ENCODE results near the gene DMTF1.
"Not testable (repeated sequence)": the region's sequence is repeated elsewhere in the genome, so short reads cannot be mapped to it uniquely, and the experiment has no call there.

DMTF1 gene, protein sequence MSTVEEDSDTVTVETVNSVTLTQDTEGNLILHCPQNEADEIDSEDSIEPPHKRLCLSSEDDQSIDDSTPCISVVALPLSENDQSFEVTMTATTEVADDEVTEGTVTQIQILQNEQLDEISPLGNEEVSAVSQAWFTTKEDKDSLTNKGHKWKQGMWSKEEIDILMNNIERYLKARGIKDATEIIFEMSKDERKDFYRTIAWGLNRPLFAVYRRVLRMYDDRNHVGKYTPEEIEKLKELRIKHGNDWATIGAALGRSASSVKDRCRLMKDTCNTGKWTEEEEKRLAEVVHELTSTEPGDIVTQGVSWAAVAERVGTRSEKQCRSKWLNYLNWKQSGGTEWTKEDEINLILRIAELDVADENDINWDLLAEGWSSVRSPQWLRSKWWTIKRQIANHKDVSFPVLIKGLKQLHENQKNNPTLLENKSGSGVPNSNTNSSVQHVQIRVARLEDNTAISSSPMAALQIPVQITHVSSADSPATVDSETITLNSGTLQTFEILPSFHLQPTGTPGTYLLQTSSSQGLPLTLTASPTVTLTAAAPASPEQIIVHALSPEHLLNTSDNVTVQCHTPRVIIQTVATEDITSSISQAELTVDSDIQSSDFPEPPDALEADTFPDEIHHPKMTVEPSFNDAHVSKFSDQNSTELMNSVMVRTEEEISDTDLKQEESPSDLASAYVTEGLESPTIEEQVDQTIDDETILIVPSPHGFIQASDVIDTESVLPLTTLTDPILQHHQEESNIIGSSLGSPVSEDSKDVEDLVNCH

DNA sequence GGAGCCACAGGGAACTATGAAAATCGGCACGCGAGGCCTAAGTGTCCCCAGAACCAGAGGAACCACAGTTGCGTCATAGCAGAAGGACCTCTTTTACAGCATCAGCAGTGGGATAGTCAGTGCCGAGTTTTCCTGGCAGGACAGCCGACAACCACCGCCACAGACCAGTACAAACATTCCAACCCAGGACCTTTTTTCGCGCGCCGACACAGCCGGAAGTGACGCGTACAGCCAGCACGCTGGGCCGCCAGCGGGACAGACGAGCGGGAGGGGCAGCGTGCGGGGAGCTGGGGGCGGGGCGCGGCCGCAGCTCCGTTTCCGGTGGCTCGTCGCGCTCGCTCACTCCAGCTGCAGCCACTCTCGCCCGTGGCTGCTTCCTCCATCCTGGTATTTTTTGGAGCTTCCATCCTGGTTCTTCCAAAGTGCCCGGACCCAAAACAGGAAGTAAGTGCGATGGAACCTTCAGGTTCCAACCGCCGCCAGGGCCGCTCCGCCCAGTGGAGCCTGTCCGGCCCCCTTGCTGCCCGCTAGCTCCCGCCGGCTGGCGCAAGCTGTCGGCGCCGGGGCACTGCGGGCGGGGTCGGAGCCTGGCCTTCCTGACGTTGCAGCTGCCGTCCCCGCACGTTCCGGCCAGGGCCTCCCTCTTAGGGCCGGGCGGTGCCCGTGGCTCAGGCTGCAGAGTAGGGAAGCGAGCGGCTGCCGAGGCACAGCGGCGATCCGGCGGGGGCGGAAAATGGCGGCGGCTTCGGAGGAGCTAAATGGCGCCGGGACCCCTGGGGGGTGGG, at the start of gene DMTF1:
TSS of gene DMTF1 (plus strand) at position 342 of the 785 bp plus-strand sequence. CDS start 12,489 bp downstream, outside the sequence.
- no peaks in the 10 kb centered on the region for H3K9me3 ChIP-seq (ENCODE audit: insufficient read depth, low read depth, low read length)
- peaks cover 12% of the 10 kb centered on the region for H3K4me1 ChIP-seq (ENCODE audit: insufficient read depth, low read length)
- H3K9ac ChIP-seq (ENCODE audit: low read depth, low read length): peak within 1 kb of the TSS; percentile 94
- peaks cover 15% of the 10 kb centered on the region; the same call in 1 of the 2 replicates for H3K36me3 ChIP-seq (ENCODE audit: insufficient read depth, low read depth, low read length)
- H3K27ac ChIP-seq (ENCODE audit: low read length): peak within 1 kb of the TSS; percentile 98
- peak within 1 kb of the TSS; percentile 81 for H3K4me3 ChIP-seq (ENCODE audit: low read length)
- H3K27me3 ChIP-seq (ENCODE audit: insufficient read depth, low read length): no peaks in the 10 kb centered on the region

DNA sequence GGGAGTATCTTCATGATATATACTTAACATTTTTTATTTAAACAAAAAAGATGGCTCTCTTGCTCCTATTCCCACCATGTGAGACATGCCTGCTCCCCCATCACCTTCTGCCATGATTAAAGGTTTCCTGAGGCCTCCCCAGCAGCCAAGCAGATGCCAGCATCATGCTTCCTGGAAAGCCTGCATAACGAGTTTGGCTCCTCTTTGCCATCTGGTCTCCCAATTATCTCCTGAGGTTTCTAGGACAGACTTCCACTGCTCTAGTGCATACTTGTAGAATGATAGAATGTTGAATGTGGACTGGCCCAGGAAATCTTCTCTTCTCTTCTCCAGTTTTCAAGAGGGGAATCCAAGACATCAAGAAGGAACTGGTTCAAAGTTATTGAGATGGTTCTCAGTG, 46.9 kb upstream of the DMTF1 start:
- Histone ChIP-seq H3K4me1 (ENCODE audit: insufficient read depth, low read length) (no peaks in the 10 kb centered on the region), H3K36me3 (ENCODE audit: insufficient read depth, low read depth, low read length) (no peaks in the 10 kb centered on the region), H3K4me3 (ENCODE audit: low read length) (no peak overlapping the region), H3K9me3 (ENCODE audit: insufficient read depth, low read depth, low read length) (no peaks in the 10 kb centered on the region), H3K27ac (ENCODE audit: low read length) (no peak overlapping the region), H3K27me3 (ENCODE audit: insufficient read depth, low read length) (no peaks in the 10 kb centered on the region), H3K9ac (ENCODE audit: low read depth, low read length) (no peak overlapping the region)

DNA sequence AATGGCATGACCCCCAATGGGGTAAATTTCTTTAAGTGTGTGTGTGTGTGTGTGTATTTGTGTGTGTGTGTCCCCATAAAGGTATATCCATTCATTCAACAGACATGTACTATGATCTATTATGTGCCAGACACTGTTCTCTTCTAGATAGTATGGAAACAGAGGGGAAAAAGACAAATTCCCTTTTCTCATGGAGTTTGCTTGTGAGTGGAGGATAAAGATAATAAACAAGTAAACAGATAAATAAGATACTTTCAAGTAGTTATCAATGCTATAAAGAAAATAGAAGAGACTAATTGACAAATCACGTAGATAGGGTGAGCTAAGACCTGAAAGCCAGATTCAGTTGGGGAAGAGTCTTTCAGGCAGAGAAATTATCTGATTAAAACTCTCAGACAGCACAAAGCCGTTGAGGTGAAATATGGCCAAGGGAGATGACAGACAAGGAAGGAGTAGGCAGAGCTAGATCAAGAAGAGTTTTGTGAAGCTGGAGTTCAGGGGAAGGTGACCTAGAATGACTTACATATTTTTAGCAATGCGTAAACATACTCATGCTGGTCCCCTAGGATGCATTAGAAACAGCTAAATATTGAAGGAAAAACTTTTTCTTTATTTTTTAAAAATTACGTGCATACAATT, 45.2 kb upstream of the DMTF1 start:
- H3K27me3 ChIP-seq (ENCODE audit: insufficient read depth, low read length): no peaks in the 10 kb centered on the region
- no peak overlapping the region for H3K27ac ChIP-seq (ENCODE audit: low read length)
- no peaks in the 10 kb centered on the region for H3K36me3 ChIP-seq (ENCODE audit: insufficient read depth, low read depth, low read length)
- H3K4me1 ChIP-seq (ENCODE audit: insufficient read depth, low read length): no peaks in the 10 kb centered on the region
- H3K9ac ChIP-seq (ENCODE audit: low read depth, low read length): no peak overlapping the region
- H3K4me3 ChIP-seq (ENCODE audit: low read length): no peak overlapping the region
- H3K9me3 ChIP-seq (ENCODE audit: insufficient read depth, low read depth, low read length): no peaks in the 10 kb centered on the region

DNA sequence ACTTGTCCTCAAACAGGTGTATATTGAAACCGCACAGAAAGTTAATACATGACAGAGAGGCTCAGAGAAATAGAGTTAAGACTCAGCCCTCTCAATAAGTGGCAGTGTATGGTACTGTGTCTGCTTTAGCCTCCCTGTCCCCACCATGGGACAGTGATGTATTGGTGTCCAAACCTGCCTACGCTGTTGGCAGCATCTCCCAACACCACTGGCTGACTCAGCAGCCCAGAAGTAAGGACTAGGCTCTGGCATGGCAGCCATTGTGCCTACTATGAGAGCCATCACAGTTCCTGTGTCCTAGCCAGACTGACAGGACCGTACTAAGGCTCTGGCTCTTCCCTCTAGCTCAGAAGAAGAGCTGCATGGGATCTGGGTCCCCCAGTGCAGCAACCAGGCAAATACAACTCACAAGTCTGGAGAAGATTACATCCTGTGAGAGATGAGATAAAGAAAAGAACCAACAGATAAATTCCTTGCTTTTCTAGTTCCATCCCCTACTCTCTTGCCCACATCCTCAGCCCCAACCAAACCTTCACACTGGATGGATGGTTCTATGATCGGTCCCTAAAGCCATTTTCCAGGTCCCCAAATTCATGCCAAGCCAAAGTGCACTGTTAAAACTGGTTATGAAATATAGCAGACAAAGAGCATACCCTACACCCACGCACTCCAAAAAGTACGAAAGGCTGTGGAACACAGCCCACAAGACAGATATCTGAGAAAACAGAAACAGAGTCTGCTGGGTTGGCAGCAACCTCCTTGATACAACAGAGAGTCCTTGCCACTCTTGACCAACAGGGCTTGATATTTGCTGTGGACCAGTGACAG, 44.1 kb upstream of the DMTF1 start:
- H3K27me3 ChIP-seq (ENCODE audit: insufficient read depth, low read length): no peaks in the 10 kb centered on the region
- H3K27ac ChIP-seq (ENCODE audit: low read length): no peak overlapping the region
- H3K4me1 ChIP-seq (ENCODE audit: insufficient read depth, low read length): no peaks in the 10 kb centered on the region
- H3K9me3 ChIP-seq (ENCODE audit: insufficient read depth, low read depth, low read length): no peaks in the 10 kb centered on the region
- H3K36me3 ChIP-seq (ENCODE audit: insufficient read depth, low read depth, low read length): no peaks in the 10 kb centered on the region
- H3K4me3 ChIP-seq (ENCODE audit: low read length): no peak overlapping the region
- H3K9ac ChIP-seq (ENCODE audit: low read depth, low read length): no peak overlapping the region

DNA sequence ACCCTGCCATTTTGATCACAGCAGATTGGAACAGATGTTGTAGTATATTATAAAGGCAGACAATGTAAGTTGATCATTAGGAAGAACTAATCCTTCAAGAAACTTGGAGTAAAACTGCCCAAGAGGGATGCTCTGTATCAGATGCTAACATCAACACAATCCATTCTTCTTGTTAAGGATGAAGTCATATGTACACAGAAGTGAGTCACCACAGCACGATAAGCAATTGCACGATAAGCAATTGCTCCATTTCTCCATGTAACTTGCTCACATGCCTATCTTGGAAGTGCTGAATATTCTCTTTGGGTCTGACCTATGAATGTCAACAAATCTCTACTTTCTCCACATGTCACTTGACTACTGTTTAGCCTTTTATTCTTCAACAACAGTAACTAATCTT, 41.5 kb upstream of the DMTF1 start:
- Histone ChIP-seq H3K4me1 (ENCODE audit: insufficient read depth, low read length) (no peaks in the 10 kb centered on the region), H3K27me3 (ENCODE audit: insufficient read depth, low read length) (no peaks in the 10 kb centered on the region)

DNA sequence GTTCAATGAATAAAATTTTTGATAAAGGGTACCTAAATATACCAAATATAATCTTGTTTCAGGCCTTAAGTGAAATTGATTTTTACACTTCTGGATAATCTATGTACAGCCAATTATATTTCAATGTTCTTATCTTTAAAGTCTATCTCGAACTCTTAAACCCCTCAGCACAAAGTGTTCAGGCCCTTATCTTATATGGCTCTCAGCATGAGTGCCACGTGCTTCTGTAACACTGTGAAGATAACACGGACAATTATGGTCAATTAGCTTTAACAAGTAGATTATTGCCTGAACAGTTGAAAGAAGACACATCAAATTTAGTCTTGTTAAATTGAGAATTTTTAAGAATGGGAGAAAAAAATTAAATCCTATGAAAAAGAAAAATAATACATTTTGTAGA, 40.4 kb upstream of the DMTF1 start:
- no peaks in the 10 kb centered on the region for H3K36me3 ChIP-seq (ENCODE audit: insufficient read depth, low read depth, low read length)
- no peaks in the 10 kb centered on the region for H3K27me3 ChIP-seq (ENCODE audit: insufficient read depth, low read length)
- H3K9me3 ChIP-seq (ENCODE audit: insufficient read depth, low read depth, low read length): no peaks in the 10 kb centered on the region
- H3K27ac ChIP-seq (ENCODE audit: low read length): no peak overlapping the region
- H3K4me3 ChIP-seq (ENCODE audit: low read length): no peak overlapping the region
- no peaks in the 10 kb centered on the region for H3K4me1 ChIP-seq (ENCODE audit: insufficient read depth, low read length)
- no peak overlapping the region for H3K9ac ChIP-seq (ENCODE audit: low read depth, low read length)

More for the DNA sequence above, 41.5 kb upstream of the DMTF1 start:
- no peaks in the 10 kb centered on the region for H3K36me3 ChIP-seq (ENCODE audit: insufficient read depth, low read depth, low read length)
- no peak overlapping the region for H3K4me3 ChIP-seq (ENCODE audit: low read length)
- H3K9me3 ChIP-seq (ENCODE audit: insufficient read depth, low read depth, low read length): no peaks in the 10 kb centered on the region
- no peak overlapping the region for H3K27ac ChIP-seq (ENCODE audit: low read length)
- H3K9ac ChIP-seq (ENCODE audit: low read depth, low read length): no peak overlapping the region

DNA sequence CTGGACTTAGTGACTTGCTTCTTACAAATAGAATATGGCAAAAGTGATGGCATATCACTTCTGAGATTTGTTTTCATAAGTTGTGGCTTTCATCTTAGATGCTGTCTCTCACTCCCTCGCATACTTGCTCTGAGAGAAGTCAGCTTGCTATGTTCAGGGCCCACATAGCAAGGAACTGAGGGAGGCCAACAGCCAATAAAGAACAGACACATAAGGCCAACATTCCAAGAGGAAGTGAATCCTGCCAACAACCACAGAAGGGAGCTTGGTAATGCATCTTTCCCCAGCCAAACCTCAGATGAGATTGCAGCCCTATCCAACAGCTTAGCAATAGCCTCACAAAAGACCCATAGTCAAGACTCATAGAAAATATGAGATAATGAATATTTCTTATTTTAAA, 39.2 kb upstream of the DMTF1 start:
- Histone ChIP-seq H3K27me3 (ENCODE audit: insufficient read depth, low read length) (no peaks in the 10 kb centered on the region), H3K36me3 (ENCODE audit: insufficient read depth, low read depth, low read length) (no peaks in the 10 kb centered on the region), H3K4me3 (ENCODE audit: low read length) (no peak overlapping the region), H3K4me1 (ENCODE audit: insufficient read depth, low read length) (no peaks in the 10 kb centered on the region), H3K9ac (ENCODE audit: low read depth, low read length) (no peak overlapping the region), H3K27ac (ENCODE audit: low read length) (no peak overlapping the region), H3K9me3 (ENCODE audit: insufficient read depth, low read depth, low read length) (no peaks in the 10 kb centered on the region)

DNA sequence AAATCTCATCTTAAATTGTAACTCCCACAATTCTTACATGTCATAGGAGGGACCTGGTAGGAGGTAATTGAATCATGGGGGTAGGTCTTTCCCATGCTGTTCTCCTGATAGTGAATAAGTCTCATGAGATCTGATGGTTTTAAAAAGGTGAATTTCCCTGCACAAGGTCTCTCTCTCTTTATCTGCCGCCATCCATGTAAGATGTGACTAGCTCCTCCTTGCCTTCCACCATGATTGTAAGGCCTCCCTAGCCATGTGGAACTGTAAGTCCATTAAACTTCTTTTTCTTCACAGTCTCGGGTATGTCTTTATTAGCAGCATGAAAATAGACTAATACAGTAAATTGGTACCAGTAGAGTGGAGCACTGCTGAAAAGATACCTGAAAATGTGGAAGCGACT, 38.3 kb upstream of the DMTF1 start:
- not testable (repeated sequence) for H3K27me3 ChIP-seq (ENCODE audit: insufficient read depth, low read length); H3K36me3 ChIP-seq (ENCODE audit: insufficient read depth, low read depth, low read length); H3K9me3 ChIP-seq (ENCODE audit: insufficient read depth, low read depth, low read length); H3K27ac ChIP-seq (ENCODE audit: low read length); H3K9ac ChIP-seq (ENCODE audit: low read depth, low read length); H3K4me1 ChIP-seq (ENCODE audit: insufficient read depth, low read length); H3K4me3 ChIP-seq (ENCODE audit: low read length)

DNA sequence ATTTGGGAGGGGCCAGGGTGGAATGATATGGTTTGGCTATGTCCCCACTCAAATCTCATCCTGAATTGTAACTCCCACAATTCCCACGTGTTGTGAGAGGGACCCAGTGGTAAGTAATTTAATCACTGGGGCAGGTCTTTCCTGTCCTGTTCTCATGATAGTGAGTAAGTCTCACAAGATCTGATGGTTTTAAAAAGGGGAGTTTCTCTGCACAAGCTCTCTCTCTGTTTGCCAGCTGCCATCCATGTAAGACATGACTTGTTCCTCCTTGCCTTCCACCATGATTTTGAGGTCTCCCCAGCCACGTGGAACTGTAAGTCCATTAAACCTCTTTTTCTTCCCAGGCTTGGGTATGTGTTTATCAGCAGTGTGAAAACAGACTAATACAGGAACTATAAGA, 36.5 kb upstream of the DMTF1 start:
- H3K4me3 ChIP-seq (ENCODE audit: low read length); H3K36me3 ChIP-seq (ENCODE audit: insufficient read depth, low read depth, low read length); H3K4me1 ChIP-seq (ENCODE audit: insufficient read depth, low read length); H3K27ac ChIP-seq (ENCODE audit: low read length); H3K9ac ChIP-seq (ENCODE audit: low read depth, low read length); H3K9me3 ChIP-seq (ENCODE audit: insufficient read depth, low read depth, low read length); H3K27me3 ChIP-seq (ENCODE audit: insufficient read depth, low read length): not testable (repeated sequence)

DNA sequence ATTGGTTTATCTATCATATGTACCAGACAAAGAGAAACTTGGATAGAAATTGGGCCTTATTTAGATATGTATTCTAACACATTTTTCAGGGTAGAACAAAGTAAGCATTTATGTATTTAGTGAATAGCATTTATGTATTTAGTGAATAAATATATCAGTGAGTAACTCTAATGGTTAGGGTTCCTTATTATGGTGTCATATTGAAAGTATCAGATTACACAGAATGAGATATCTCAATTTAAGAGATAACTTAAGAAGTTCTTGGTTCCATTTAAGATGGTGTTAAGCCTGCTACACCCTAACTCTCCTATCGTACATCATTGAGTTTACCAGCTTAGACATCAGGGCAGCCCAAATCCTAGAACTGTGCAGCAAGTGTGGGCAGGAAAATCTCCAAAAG, 35.9 kb upstream of the DMTF1 start:
- no peak overlapping the region for H3K9ac ChIP-seq (ENCODE audit: low read depth, low read length)
- no peaks in the 10 kb centered on the region for H3K4me1 ChIP-seq (ENCODE audit: insufficient read depth, low read length)
- H3K27me3 ChIP-seq (ENCODE audit: insufficient read depth, low read length): no peaks in the 10 kb centered on the region
- H3K9me3 ChIP-seq (ENCODE audit: insufficient read depth, low read depth, low read length): no peaks in the 10 kb centered on the region
- H3K27ac ChIP-seq (ENCODE audit: low read length): no peak overlapping the region
- no peaks in the 10 kb centered on the region for H3K36me3 ChIP-seq (ENCODE audit: insufficient read depth, low read depth, low read length)
- H3K4me3 ChIP-seq (ENCODE audit: low read length): no peak overlapping the region

DNA sequence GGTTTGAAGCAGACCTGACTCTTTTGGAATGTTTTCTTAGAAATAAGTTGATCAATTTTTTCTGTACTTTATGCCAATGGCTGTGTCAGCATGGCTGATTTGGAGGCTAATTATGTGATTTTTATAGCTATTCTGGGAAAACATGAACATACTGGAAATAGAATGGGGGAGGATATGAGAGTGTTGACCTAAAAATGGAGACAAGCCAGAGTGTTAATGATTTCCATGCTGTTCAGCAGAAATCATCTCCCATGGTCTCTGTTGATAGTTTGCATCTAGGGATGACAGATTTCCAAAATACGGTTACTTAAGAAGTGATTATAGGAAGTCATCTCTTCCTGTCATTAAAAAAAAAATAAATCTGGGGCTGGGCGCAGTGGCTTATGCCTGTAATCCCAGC, 32.7 kb upstream of the DMTF1 start:
- no peaks in the 10 kb centered on the region for H3K27me3 ChIP-seq (ENCODE audit: insufficient read depth, low read length)
- no peak overlapping the region for H3K4me3 ChIP-seq (ENCODE audit: low read length)
- H3K4me1 ChIP-seq (ENCODE audit: insufficient read depth, low read length): no peaks in the 10 kb centered on the region
- no peaks in the 10 kb centered on the region for H3K36me3 ChIP-seq (ENCODE audit: insufficient read depth, low read depth, low read length)
- no peaks in the 10 kb centered on the region for H3K9me3 ChIP-seq (ENCODE audit: insufficient read depth, low read depth, low read length)
- H3K9ac ChIP-seq (ENCODE audit: low read depth, low read length): no peak overlapping the region
- H3K27ac ChIP-seq (ENCODE audit: low read length): no peak overlapping the region

All from iPS-20b (cell line).